SK-N-SH (cell line): ENCODE measurements around the gene DUSP5. TPM values are rescaled to one million over a fixed set of nuclear protein-coding genes. Genes with fewer than 3 reads are reported as not detected.

Source experiments
- CTCF ChIA-PET: fragments of 300-600, 350-600 bp; formaldehyde crosslinking; extraction: SDS; loops from one replicate; lab custom pipeline; 2021; lab: Yijun Ruan, JAX
- POLR2A ChIA-PET: fragments of 350-600 bp; sonication (Branson Sonifier 250); formaldehyde crosslinking; extraction: SDS; loops from one replicate; lab custom pipeline; 2020; ENCODE audit warnings: antibody characterized with exemption, inconsistent platforms; lab: Yijun Ruan, JAX
- DNase-seq: peaks from one replicate; pipeline ENCODE4 v3.0.0; 2012
- H2AFZ ChIP-seq: fragments of 200-600 bp; sonication (generic); 2 replicates; pipeline ENCODE4 v1.8.1; 2016; ENCODE audit warnings: antibody characterized with exemption, mild to moderate bottlenecking, low read depth
- H3F3A ChIP-seq: fragments of 200-600 bp; sonication (generic); replicated peaks from 2 replicates; pipeline ENCODE3; 2016; ENCODE audit warnings: antibody characterized with exemption, mild to moderate bottlenecking; ENCODE audit not compliant: insufficient read depth
- H3K27ac ChIP-seq, 2 experiments: fragments of 200-500 bp in 1 of 2; fragments of 200-600 bp in 1 of 2; sonication (Bioruptor generic) in 1 of 2; sonication (generic), shearing (Covaris generic) in 1 of 2; 2 replicates each; pipeline versions ENCODE4 v1.5.1 to v1.6.1; 2014 to 2016; ENCODE audit warnings: low read depth in 2 of 2, inconsistent platforms in 1 of 2, low read length in 1 of 2, mild to moderate bottlenecking in 1 of 2, mixed read lengths in 1 of 2
- H3K27me3 ChIP-seq: fragments of 200-600 bp; sonication (generic), shearing (Covaris generic); 2 replicates; pipeline ENCODE4 v1.6.1; 2016; ENCODE audit warnings: mixed run types; ENCODE audit not compliant: insufficient read depth
- H3K36me3 ChIP-seq, 2 experiments: fragments of 200-500 bp in 1 of 2; fragments of 200-600 bp in 1 of 2; sonication (Bioruptor generic) in 1 of 2; sonication (generic) in 1 of 2; replicated peaks in 1 of 2; 2 replicates each; pipeline versions ENCODE3 to v1.5.1; 2014 to 2016; ENCODE audit warnings: low read length in 1 of 2, mild to moderate bottlenecking in 1 of 2; ENCODE audit not compliant: insufficient read depth in 2 of 2, control insufficient read depth in 1 of 2
- H3K4me1 ChIP-seq, 2 experiments: fragments of 200-500 bp in 1 of 2; fragments of 200-600 bp in 1 of 2; sonication (Bioruptor generic) in 1 of 2; sonication (generic), shearing (Covaris generic) in 1 of 2; 2 replicates each; pipeline versions ENCODE4 v1.5.1 to v1.6.1; 2014 to 2016; ENCODE audit warnings: low read depth in 1 of 2, low read length in 1 of 2, mixed run types in 1 of 2; ENCODE audit not compliant: insufficient read depth in 2 of 2, control insufficient read depth in 1 of 2
- H3K4me2 ChIP-seq: fragments of 200-600 bp; sonication (generic), shearing (Covaris generic); 2 replicates; pipeline ENCODE4 v1.6.1; 2017; ENCODE audit warnings: mixed run types
- H3K4me3 ChIP-seq, 2 experiments: fragments of 200-500 bp in 1 of 2; fragments of 200-600 bp in 1 of 2; sonication (Bioruptor generic) in 1 of 2; sonication (generic), shearing (Covaris generic) in 1 of 2; 2 replicates each; pipeline versions ENCODE4 v1.5.1 to v1.8.1; 2014 to 2016; ENCODE audit warnings: low read depth in 2 of 2, inconsistent platforms in 1 of 2, low read length in 1 of 2, mild to moderate bottlenecking in 1 of 2, mixed read lengths in 1 of 2, moderate library complexity in 1 of 2
- H3K79me2 ChIP-seq: fragments of 200-600 bp; sonication (generic); 2 replicates; pipeline ENCODE4 v1.8.1; 2017; ENCODE audit warnings: mild to moderate bottlenecking; ENCODE audit not compliant: insufficient read depth
- H3K9ac ChIP-seq: fragments of 200-600 bp; sonication (generic); 2 replicates; pipeline ENCODE4 v1.6.1; 2017; ENCODE audit warnings: mixed run types
- H3K9me2 ChIP-seq: fragments of 200-600 bp; sonication (generic); 2 replicates; pipeline ENCODE4 v1.6.1; 2017; ENCODE audit warnings: mixed run types
- H3K9me3 ChIP-seq: fragments of 200-600 bp; sonication (generic); 2 replicates; pipeline ENCODE4 v1.6.1; 2017; ENCODE audit warnings: mixed run types, mild to moderate bottlenecking, moderate library complexity
- H4K20me1 ChIP-seq: fragments of 200-600 bp; sonication (generic); 2 replicates; pipeline ENCODE4 v1.6.1; 2017; ENCODE audit warnings: mild to moderate bottlenecking, mixed run types; ENCODE audit not compliant: insufficient read depth
- ELF1 ChIP-seq: IDR thresholded peaks from 2 replicates; pipeline ENCODE4 v1.4.0; 2012
- EP300 ChIP-seq, 2 experiments: IDR thresholded peaks; 2 replicates each; pipeline versions ENCODE4 v1.4.0 to v1.6.1; 2012; ENCODE audit warnings: borderline replicate concordance in 1 of 2, low read depth in 1 of 2, low read length in 1 of 2
- FOSL2 ChIP-seq: IDR thresholded peaks from 2 replicates; pipeline ENCODE4 v1.4.0; 2012; ENCODE audit warnings: low read depth, mild to moderate bottlenecking, moderate library complexity, borderline replicate concordance
- FOXJ3 ChIP-seq: sonication (generic); formaldehyde crosslinking; IDR thresholded peaks from 2 replicates; pipeline ENCODE4 v1.5.1; 2020; ENCODE audit warnings: mild to moderate bottlenecking, missing genetic modification reagents
- GABPA ChIP-seq: IDR thresholded peaks from 2 replicates; pipeline ENCODE4 v1.4.0; 2012; ENCODE audit warnings: low read depth, mild to moderate bottlenecking
- GATA2 ChIP-seq: sonication (generic); formaldehyde crosslinking; IDR thresholded peaks from 2 replicates; pipeline ENCODE4 v1.5.0; 2020; ENCODE audit warnings: mild to moderate bottlenecking, missing genetic modification reagents
- IRF3 ChIP-seq: fragments of 150-350 bp; IDR thresholded peaks from 2 replicates; pipeline ENCODE4 v1.6.1; 2016; ENCODE audit warnings: mild to moderate bottlenecking, low read depth, low read length
- MEF2A ChIP-seq: IDR thresholded peaks from 2 replicates; pipeline ENCODE4 v1.4.0; 2012; ENCODE audit warnings: low read depth, borderline replicate concordance
- NFIC ChIP-seq: IDR thresholded peaks from 2 replicates; pipeline ENCODE4 v1.4.0; 2012; ENCODE audit warnings: borderline replicate concordance
- POLR2AphosphoS5 ChIP-seq: IDR thresholded peaks from 2 replicates; pipeline ENCODE4 v1.6.1; 2012; ENCODE audit warnings: low read depth, low read length
- SIN3A ChIP-seq: IDR thresholded peaks from 2 replicates; pipeline ENCODE4 v1.6.1; 2012; ENCODE audit warnings: low read depth, mild to moderate bottlenecking, low read length, moderate library complexity, borderline replicate concordance
- TAF1 ChIP-seq: IDR thresholded peaks from 2 replicates; pipeline ENCODE4 v1.6.1; 2012; ENCODE audit warnings: low read depth, mild to moderate bottlenecking, low read length, moderate library complexity, borderline replicate concordance
- WGBS: methylation state at CpG from one replicate; pipeline ENCODE4 v1.1.6; 2017; ENCODE audit warnings: low lambda C conversion rate; 5-methylcytosine and 5-hydroxymethylcytosine counted together
- polyA plus RNA-seq, 3 experiments: library from polyadenylated mRNA; depleted of rRNA; stranded (reverse); fragments of >200 nt; gene quantifications; 2 replicates each; pipeline ENCODE4 v1.2.3, GENCODE V29; 2012
- TF ChIP-seq, protein P1 (sequence below): IDR thresholded peaks from 2 replicates; pipeline ENCODE4 v1.4.0; 2012; ENCODE audit warnings: low read depth
- TF ChIP-seq, protein P2 (sequence below): fragments of 150-350 bp; IDR thresholded peaks from 2 replicates; pipeline ENCODE4 v1.6.1; 2017; ENCODE audit warnings: antibody characterized with exemption, low read length, low read depth, borderline replicate concordance

The DUSP5 gene
- polyA plus RNA-seq, 1 of the 3 experiments (the other 2 are of a cell fraction), result 52.0 TPM

DNA sequence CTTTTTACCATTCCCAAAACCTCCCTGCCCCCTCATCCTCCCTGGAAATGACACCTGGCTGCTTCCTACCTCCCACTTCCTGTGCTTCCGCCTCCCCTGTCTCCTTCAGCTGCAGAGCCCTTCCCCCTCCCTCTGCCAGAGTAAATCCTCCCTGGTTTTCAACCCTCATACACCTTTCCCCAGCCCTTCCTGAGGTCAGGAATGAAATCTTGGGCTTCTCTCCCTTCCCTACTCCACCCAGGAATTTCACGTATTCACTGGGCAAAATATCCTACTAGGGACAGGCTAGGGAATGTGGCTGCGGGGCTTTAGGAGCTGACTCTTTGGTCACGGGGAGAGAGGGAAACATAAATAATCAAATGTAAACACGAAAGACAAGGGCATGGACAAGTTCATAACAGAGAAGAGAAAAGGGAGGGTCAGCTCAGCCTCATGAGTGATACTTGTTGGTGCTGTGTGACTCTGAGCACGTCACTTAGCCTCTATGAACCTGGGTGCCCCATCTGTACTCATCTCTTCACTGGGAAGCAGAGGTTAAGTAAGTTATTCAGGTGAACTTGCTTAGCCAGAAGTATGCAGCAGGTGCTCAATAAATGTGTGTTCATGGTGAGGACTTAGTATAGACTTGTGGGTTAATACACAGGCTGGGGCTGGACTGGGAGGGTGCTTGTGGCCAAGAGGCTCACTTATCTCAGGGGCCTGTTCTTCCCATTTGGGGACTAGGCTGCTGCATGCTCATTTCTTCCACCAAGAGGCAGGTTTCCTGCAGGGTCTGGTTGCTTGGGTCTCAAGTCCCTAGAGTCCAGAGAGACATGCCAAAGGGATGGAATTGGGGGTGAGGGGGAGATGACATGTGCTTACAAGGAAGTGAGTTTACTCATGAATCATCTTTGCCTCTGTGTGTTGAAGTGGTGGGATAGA is 10.0 kb upstream of the DUSP5 start:
- ChIA-PET POLR2A (no interaction called here), CTCF (interaction anchor here (0.9 kb wide), 1 partner anchor 59 kb away, joined by 4 read pairs; no protein-coding TSS in a partner anchor)
- Histone ChIP-seq H3K79me2 (no peaks in the 10 kb centered on the region), H3K36me3 (no peaks in the 10 kb centered on the region), H3K27ac (peak overlapping the region in 1 of 2 experiments; percentile 25; a peak in 1 of 4 replicates), H3K4me1 (peaks cover 0 to 13% of the 10 kb centered on the region in 2 experiments; a peak in 2 of 4 replicates), H3K4me2 (no peak overlapping the region), H4K20me1 (no peaks in the 10 kb centered on the region), H3K9me3 (no peaks in the 10 kb centered on the region), H3K9ac (no peak overlapping the region), H3K9me2 (no peaks in the 10 kb centered on the region), H3K4me3 (no peak overlapping the region), H3K27me3 (no peaks in the 10 kb centered on the region), H2AFZ (no peak overlapping the region), H3F3A (peaks cover 11% of the 10 kb centered on the region)
- no peak for TF ChIP-seq POLR2AphosphoS5
- TF ChIP-seq, protein P1, sequence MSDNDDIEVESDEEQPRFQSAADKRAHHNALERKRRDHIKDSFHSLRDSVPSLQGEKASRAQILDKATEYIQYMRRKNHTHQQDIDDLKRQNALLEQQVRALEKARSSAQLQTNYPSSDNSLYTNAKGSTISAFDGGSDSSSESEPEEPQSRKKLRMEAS, result 0 out of 2 replicates have a peak, but pooled peaks have one; percentile 31
- TF ChIP-seq, protein P2, sequence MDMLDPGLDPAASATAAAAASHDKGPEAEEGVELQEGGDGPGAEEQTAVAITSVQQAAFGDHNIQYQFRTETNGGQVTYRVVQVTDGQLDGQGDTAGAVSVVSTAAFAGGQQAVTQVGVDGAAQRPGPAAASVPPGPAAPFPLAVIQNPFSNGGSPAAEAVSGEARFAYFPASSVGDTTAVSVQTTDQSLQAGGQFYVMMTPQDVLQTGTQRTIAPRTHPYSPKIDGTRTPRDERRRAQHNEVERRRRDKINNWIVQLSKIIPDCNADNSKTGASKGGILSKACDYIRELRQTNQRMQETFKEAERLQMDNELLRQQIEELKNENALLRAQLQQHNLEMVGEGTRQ, result no peak
- TF ChIP-seq TAF1, result no peak
- 0 out of 2 replicates have a peak, but pooled peaks have one; percentile 9 for TF ChIP-seq FOSL2
- no peak for DNase-seq
- WGBS, result 77% methylated on average over 6 of the region's 6 CpGs

DNA sequence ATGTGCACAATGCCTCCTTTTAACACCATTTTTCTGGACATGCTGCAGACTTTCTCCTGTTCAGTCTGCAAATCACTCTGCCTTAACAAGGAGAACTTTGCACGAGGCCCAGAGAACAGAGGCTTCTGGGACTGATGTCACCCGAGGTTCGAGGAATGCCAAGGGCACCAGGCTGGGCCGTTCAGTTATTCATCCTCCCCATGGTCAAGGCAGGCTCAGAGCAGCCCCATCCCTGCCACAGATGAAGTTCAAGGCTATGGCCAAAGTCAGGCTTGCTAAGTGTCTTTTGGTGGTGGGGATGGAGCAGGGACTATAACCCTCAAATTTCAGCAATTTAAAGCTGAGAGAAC is 9.4 kb upstream of the DUSP5 start:
- ChIA-PET CTCF (no interaction called here), POLR2A (no interaction called here)

GRCh38 chr10:110488940-110489339 is 8.8 kb upstream of the DUSP5 start:
- H3K4me3 ChIP-seq, result no peak overlapping the region
- H3K27me3 ChIP-seq, result no peaks in the 10 kb centered on the region
- no peak overlapping the region for H2AFZ ChIP-seq
- H3K9me3 ChIP-seq, result no peaks in the 10 kb centered on the region
- no peak overlapping the region for H3K9ac ChIP-seq
- DNase-seq, result no peak
- H3K79me2 ChIP-seq, result no peaks in the 10 kb centered on the region
- H3K9me2 ChIP-seq, result no peaks in the 10 kb centered on the region
- peaks cover 2 to 16% of the 10 kb centered on the region in 2 experiments; a peak in 3 of 4 replicates for H3K4me1 ChIP-seq
- 98% methylated on average over 5 of the region's 5 CpGs for whole genome bisulfite sequencing
- peaks cover 11% of the 10 kb centered on the region for H3F3A ChIP-seq
- H3K4me2 ChIP-seq, result no peak overlapping the region
- ChIA-PET POLR2A (no interaction called here), CTCF (interaction anchor here (1.4 kb wide), 1 partner anchor 10 kb away, joined by 3 read pairs; no protein-coding TSS in a partner anchor)
- H3K36me3 ChIP-seq, result no peaks in the 10 kb centered on the region
- H4K20me1 ChIP-seq, result no peaks in the 10 kb centered on the region
- no peak overlapping the region for H3K27ac ChIP-seq
- TF ChIP-seq, protein P1, result no peak
- TF ChIP-seq IRF3 (no peak), FOSL2 (no peak), FOXJ3 (no peak), GABPA (no peak), NFIC (no peak), EP300 (IDR thresholded peaks at IDR 0.05; ENCODE audit: borderline replicate concordance in 1 of 2, low read depth in 1 of 2, low read length in 1 of 2) (no peak), SIN3A (no peak), MEF2A (no peak), ELF1 (no peak), POLR2AphosphoS5 (no peak), GATA2 (CRISPR knock-in tag) (no peak)
- TF ChIP-seq, protein P2, result no peak

More for the DNA sequence above, 9.4 kb upstream of the DUSP5 start:
- peaks cover 0 to 13% of the 10 kb centered on the region in 2 experiments; a peak in 2 of 4 replicates for H3K4me1 ChIP-seq
- H3K36me3 ChIP-seq, result no peaks in the 10 kb centered on the region
- H3K9ac ChIP-seq, result no peak overlapping the region
- H3K27ac ChIP-seq, result peak overlapping the region in 1 of 2 experiments; percentile 25; a peak in 2 of 4 replicates
- H4K20me1 ChIP-seq, result no peaks in the 10 kb centered on the region
- H3K79me2 ChIP-seq, result no peaks in the 10 kb centered on the region
- WGBS, result 62% methylated on average over 4 of the region's 4 CpGs
- no peak overlapping the region for H3K4me3 ChIP-seq
- TF ChIP-seq, protein P1, result peak; percentile 0; the same call in 1 of the 2 replicates
- TF ChIP-seq SIN3A, result no peak
- H3F3A ChIP-seq, result peaks cover 11% of the 10 kb centered on the region
- no peak overlapping the region for H2AFZ ChIP-seq
- H3K9me3 ChIP-seq, result no peaks in the 10 kb centered on the region
- no peaks in the 10 kb centered on the region for H3K27me3 ChIP-seq
- H3K4me2 ChIP-seq, result no peak overlapping the region
- no peak for DNase-seq
- H3K9me2 ChIP-seq, result no peaks in the 10 kb centered on the region
